GM23338 (cell line): Measurements from ENCODE around the gene ZBTB46. TPM values are rescaled to one million over a fixed set of nuclear protein-coding genes. Genes with fewer than 3 reads are reported as not detected.

Experiments used
- ATAC-seq: fragments of 200-7000 bp; cut with Tn5 transposase; 3 replicates; pipeline ENCODE4 v1.9.1; 2020
- DNase-seq: peaks from one replicate; pipeline ENCODE4 v3.0.0-alpha.2; 2015; ENCODE audit warnings: low spot score
- H2AFZ ChIP-seq: fragments of 200-600 bp; sonication (generic); 2 replicates; pipeline ENCODE4 v1.8.0; 2016; ENCODE audit warnings: antibody characterized with exemption, mild to moderate bottlenecking, moderate library complexity
- H3F3A ChIP-seq: fragments of 200-600 bp; sonication (generic); replicated peaks from 2 replicates; pipeline ENCODE4 v1.8.0; 2017; ENCODE audit warnings: antibody characterized with exemption, mixed run types, low read depth
- H3K27ac ChIP-seq: fragments of 200-600 bp; sonication (generic); 2 replicates; pipeline ENCODE4 v1.6.1; 2016; ENCODE audit warnings: low read depth
- H3K27me3 ChIP-seq: fragments of 200-600 bp; sonication (generic); 2 replicates; pipeline ENCODE4 v1.8.0; 2016; ENCODE audit warnings: mild to moderate bottlenecking, mixed run types, moderate library complexity; ENCODE audit not compliant: insufficient read depth
- H3K36me3 ChIP-seq: fragments of 200-600 bp; sonication (generic); 2 replicates; pipeline ENCODE4 v1.8.0; 2016; ENCODE audit warnings: mild to moderate bottlenecking; ENCODE audit not compliant: insufficient read depth
- H3K4me1 ChIP-seq: fragments of 200-600 bp; sonication (generic); 2 replicates; pipeline ENCODE4 v1.8.0; 2016; ENCODE audit warnings: mild to moderate bottlenecking, moderate library complexity; ENCODE audit not compliant: insufficient read depth
- H3K4me2 ChIP-seq: fragments of 200-600 bp; sonication (generic); 2 replicates; pipeline ENCODE4 v1.7.1; 2017; ENCODE audit warnings: mixed run types
- H3K4me3 ChIP-seq: fragments of 200-600 bp; sonication (generic); 2 replicates; pipeline ENCODE4 v1.6.1; 2016; ENCODE audit warnings: mixed run types
- H3K79me2 ChIP-seq: fragments of 200-600 bp; sonication (generic); replicated peaks from 2 replicates; pipeline ENCODE4 v1.8.0; 2017; ENCODE audit warnings: mild to moderate bottlenecking; ENCODE audit not compliant: insufficient read depth
- H3K9me2 ChIP-seq: fragments of 200-600 bp; sonication (generic); 2 replicates; pipeline ENCODE4 v1.8.0; 2017; ENCODE audit not compliant: insufficient read depth
- H4K20me1 ChIP-seq: fragments of 200-600 bp; sonication (generic); replicated peaks from 2 replicates; pipeline ENCODE4 v1.8.0; 2017; ENCODE audit warnings: mild to moderate bottlenecking; ENCODE audit not compliant: insufficient read depth
- H3K27ac Mint-ChIP-seq: 2 replicates; pipeline ENCODE4 v1.8.0; 2020; ENCODE audit warnings: inconsistent platforms, mild to moderate bottlenecking, moderate library complexity, mixed read lengths
- H3K27me3 Mint-ChIP-seq: 3 replicates; pipeline ENCODE4 v1.8.0; 2022; ENCODE audit warnings: low read depth, mild to moderate bottlenecking, moderate library complexity, mixed read lengths, inconsistent platforms; ENCODE audit not compliant: insufficient read depth, poor library complexity
- H3K36me3 Mint-ChIP-seq: 3 replicates; pipeline ENCODE4 v1.8.0; 2021; ENCODE audit warnings: low read depth, mild to moderate bottlenecking, inconsistent platforms, moderate library complexity, mixed read lengths
- H3K4me1 Mint-ChIP-seq: 3 replicates; pipeline ENCODE4 v1.8.0; 2020; ENCODE audit warnings: mild to moderate bottlenecking, inconsistent platforms, mixed read lengths
- H3K4me3 Mint-ChIP-seq: 3 replicates; pipeline ENCODE4 v1.8.0; 2021; ENCODE audit warnings: moderate library complexity, mild to moderate bottlenecking, inconsistent platforms, mixed read lengths
- H3K9me3 Mint-ChIP-seq: 3 replicates; pipeline ENCODE4 v1.8.0; 2020; ENCODE audit warnings: moderate library complexity, mild to moderate bottlenecking, inconsistent platforms, mixed read lengths
- CREB1 ChIP-seq: fragments of 250-450 bp; sonication (Bioruptor Pico); IDR thresholded peaks from 2 replicates; pipeline ENCODE4 v1.5.0; 2020; ENCODE audit warnings: low read depth, mild to moderate bottlenecking, moderate library complexity
- CTCF ChIP-seq, 2 experiments: fragments of 200-600 bp in 1 of 2; sonication (generic) in 1 of 2; conservative IDR thresholded peaks; 2 replicates each; pipeline versions ENCODE4 v1.5.1 to v1.6.1; 2016 to 2017; ENCODE audit warnings: antibody characterized with exemption in 2 of 2, low read depth in 2 of 2, mild to moderate bottlenecking in 2 of 2, moderate library complexity in 1 of 2
- EZH2 ChIP-seq: fragments of 200-600 bp; sonication (generic); IDR thresholded peaks from one replicate; pipeline ENCODE4 v1.8.0; 2017; ENCODE audit warnings: antibody characterized with exemption, mild to moderate bottlenecking, low read depth; ENCODE audit not compliant: unreplicated experiment
- EZH2phosphoT487 ChIP-seq: fragments of 200-600 bp; sonication (generic); IDR thresholded peaks from one replicate; pipeline ENCODE4 v1.8.1; 2018; ENCODE audit warnings: antibody characterized with exemption; ENCODE audit not compliant: unreplicated experiment
- JUNB ChIP-seq: IDR thresholded peaks from one replicate; pipeline ENCODE4 v1.6.1; 2016; ENCODE audit warnings: antibody characterized with exemption; ENCODE audit not compliant: unreplicated experiment
- NANOG ChIP-seq: IDR thresholded peaks from 2 replicates; pipeline ENCODE4 v1.6.1; 2016; ENCODE audit warnings: antibody characterized with exemption, borderline replicate concordance
- POLR2AphosphoS5 ChIP-seq: IDR thresholded peaks from 2 replicates; pipeline ENCODE4 v1.6.1; 2016; ENCODE audit warnings: antibody characterized with exemption, low read depth
- STAT1 ChIP-seq: IDR thresholded peaks from one replicate; pipeline ENCODE4 v1.6.1; 2016; ENCODE audit warnings: antibody characterized with exemption; ENCODE audit not compliant: unreplicated experiment
- ZNF114 ChIP-seq: fragments of 250-450 bp; sonication (Bioruptor Pico); IDR thresholded peaks from 2 replicates; pipeline ENCODE4 v1.5.0; 2020; ENCODE audit warnings: mild to moderate bottlenecking, moderate library complexity
- ZNF331 ChIP-seq: fragments of 250-450 bp; sonication (Bioruptor Pico); IDR thresholded peaks from 2 replicates; pipeline ENCODE4 v1.5.0; 2020; ENCODE audit warnings: low read depth, mild to moderate bottlenecking, moderate library complexity
- ZNF462 ChIP-seq: fragments of 250-450 bp; sonication (Bioruptor Pico); IDR thresholded peaks from 2 replicates; pipeline ENCODE4 v1.5.0; 2020; ENCODE audit warnings: mild to moderate bottlenecking, moderate library complexity
- polyA plus RNA-seq: library from polyadenylated mRNA; unstranded; fragments of >200 nt; fragmentation: Nextera tagmentation; extraction: Ambion mirVana; gene quantifications from 2 replicates; pipeline ENCODE4 v1.2.1, GENCODE V29; 2016
- total RNA-seq: library from RNA; depleted of rRNA; stranded (reverse); fragments of >200 nt; shearing (Covaris generic); gene quantifications from 2 replicates; pipeline ENCODE4 v1.2.3, GENCODE V29; 2014
- TF ChIP-seq, protein P1 (sequence below): IDR thresholded peaks from one replicate; pipeline ENCODE4 v1.6.1; 2018; ENCODE audit warnings: antibody characterized with exemption; ENCODE audit not compliant: unreplicated experiment
- TF ChIP-seq, protein P2 (sequence below): IDR thresholded peaks from 2 replicates; pipeline ENCODE4 v1.6.1; 2016; ENCODE audit warnings: antibody characterized with exemption

Gene ZBTB46
- total and polyA plus RNA-seq, 2 experiments from 2014 or later: 3.2 to 26.9 TPM

DNA sequence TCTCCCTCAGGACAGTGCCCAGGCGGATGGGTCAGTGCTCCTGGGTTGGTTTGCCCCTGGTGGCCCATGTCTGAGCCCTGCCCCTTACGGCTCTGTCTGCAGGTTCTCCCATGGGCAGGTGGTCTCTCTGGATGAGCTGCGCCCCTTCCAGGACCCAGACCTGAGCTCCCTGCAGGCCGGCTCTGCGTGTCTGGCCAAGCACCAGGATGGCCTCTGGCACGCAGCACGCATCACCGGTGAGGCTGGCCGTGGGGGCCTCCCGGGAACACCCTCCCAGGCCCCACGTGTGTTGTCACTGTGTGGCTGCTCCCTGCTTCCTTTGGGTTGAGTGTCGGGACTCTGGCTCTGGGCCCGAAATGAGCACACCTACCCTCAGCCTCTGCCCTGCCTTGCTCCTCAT, 97.9 kb downstream of the ZBTB46 start:
- no peaks in the 10 kb centered on the region for H3K4me1 Mint-ChIP-seq
- Histone ChIP-seq H4K20me1 (no peaks in the 10 kb centered on the region; the same call in 1 of the 2 replicates), H3K79me2 (no peaks in the 10 kb centered on the region)

More for the DNA sequence above, 97.9 kb downstream of the ZBTB46 start:
- ATAC-seq (no peak), DNase-seq (no peak)
- no peak overlapping the region for H3K4me3 Mint-ChIP-seq
- Histone ChIP-seq H3K4me2 (no peak overlapping the region), H3K4me3 (no peak overlapping the region), H3K27ac (no peak overlapping the region), H3K36me3 (no peaks in the 10 kb centered on the region), H3K4me1 (no peaks in the 10 kb centered on the region; the same call in 1 of the 2 replicates), H3K27me3 (peaks cover under 1% of the 10 kb centered on the region), H2AFZ (no peak overlapping the region), H3F3A (peaks cover 12% of the 10 kb centered on the region), H3K9me2 (0 out of 2 replicates have a peak, but pooled peaks cover 5% of the 10 kb centered on the region)
- H3K9me3 Mint-ChIP-seq: no peaks in the 10 kb centered on the region; the same call in 2 of the 3 replicates
- TF ChIP-seq STAT1 (no peak), NANOG (no peak), EZH2phosphoT487 (no peak), POLR2AphosphoS5 (no peak), CTCF (conservative IDR thresholded peaks at IDR 0.05; ENCODE audit: low read depth in 2 of 2) (no peak), ZNF462 (CRISPR knock-in tag) (no peak), EZH2 (no peak), ZNF114 (CRISPR knock-in tag) (no peak), JUNB (no peak), CREB1 (CRISPR knock-in tag) (no peak), ZNF331 (no peak)
- TF ChIP-seq, protein P1, sequence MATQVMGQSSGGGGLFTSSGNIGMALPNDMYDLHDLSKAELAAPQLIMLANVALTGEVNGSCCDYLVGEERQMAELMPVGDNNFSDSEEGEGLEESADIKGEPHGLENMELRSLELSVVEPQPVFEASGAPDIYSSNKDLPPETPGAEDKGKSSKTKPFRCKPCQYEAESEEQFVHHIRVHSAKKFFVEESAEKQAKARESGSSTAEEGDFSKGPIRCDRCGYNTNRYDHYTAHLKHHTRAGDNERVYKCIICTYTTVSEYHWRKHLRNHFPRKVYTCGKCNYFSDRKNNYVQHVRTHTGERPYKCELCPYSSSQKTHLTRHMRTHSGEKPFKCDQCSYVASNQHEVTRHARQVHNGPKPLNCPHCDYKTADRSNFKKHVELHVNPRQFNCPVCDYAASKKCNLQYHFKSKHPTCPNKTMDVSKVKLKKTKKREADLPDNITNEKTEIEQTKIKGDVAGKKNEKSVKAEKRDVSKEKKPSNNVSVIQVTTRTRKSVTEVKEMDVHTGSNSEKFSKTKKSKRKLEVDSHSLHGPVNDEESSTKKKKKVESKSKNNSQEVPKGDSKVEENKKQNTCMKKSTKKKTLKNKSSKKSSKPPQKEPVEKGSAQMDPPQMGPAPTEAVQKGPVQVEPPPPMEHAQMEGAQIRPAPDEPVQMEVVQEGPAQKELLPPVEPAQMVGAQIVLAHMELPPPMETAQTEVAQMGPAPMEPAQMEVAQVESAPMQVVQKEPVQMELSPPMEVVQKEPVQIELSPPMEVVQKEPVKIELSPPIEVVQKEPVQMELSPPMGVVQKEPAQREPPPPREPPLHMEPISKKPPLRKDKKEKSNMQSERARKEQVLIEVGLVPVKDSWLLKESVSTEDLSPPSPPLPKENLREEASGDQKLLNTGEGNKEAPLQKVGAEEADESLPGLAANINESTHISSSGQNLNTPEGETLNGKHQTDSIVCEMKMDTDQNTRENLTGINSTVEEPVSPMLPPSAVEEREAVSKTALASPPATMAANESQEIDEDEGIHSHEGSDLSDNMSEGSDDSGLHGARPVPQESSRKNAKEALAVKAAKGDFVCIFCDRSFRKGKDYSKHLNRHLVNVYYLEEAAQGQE: no peak
- TF ChIP-seq, protein P2, sequence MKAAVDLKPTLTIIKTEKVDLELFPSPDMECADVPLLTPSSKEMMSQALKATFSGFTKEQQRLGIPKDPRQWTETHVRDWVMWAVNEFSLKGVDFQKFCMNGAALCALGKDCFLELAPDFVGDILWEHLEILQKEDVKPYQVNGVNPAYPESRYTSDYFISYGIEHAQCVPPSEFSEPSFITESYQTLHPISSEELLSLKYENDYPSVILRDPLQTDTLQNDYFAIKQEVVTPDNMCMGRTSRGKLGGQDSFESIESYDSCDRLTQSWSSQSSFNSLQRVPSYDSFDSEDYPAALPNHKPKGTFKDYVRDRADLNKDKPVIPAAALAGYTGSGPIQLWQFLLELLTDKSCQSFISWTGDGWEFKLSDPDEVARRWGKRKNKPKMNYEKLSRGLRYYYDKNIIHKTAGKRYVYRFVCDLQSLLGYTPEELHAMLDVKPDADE: no peak
- peaks cover 12% of the 10 kb centered on the region for H3K27me3 Mint-ChIP-seq
- peaks cover 15% of the 10 kb centered on the region for H3K36me3 Mint-ChIP-seq
- H3K27ac Mint-ChIP-seq: no peak overlapping the region
